Epithelial cell of prostate (primary cell): Measurements from ENCODE around the gene DUSP3.
A peak's percentile ranks its signal among the peaks of the same experiment; 100 is the strongest.

ENCODE experiments used
- DNase-seq: peaks from one replicate; pipeline ENCODE4 v3.0.0-alpha.2; 2011; ENCODE audit warnings: low read depth, low spot score
- H3K27ac ChIP-seq: fragments of 450-650 bp; 2 replicates; pipeline ENCODE4 v1.5.1; 2017; ENCODE audit warnings: mild to moderate bottlenecking

The DUSP3 gene

GRCh38 chr17:43740541-43740940, 38.2 kb downstream of the DUSP3 start:
- DNase-seq, result no peak
- H3K27ac ChIP-seq, result no peak overlapping the region

DNA sequence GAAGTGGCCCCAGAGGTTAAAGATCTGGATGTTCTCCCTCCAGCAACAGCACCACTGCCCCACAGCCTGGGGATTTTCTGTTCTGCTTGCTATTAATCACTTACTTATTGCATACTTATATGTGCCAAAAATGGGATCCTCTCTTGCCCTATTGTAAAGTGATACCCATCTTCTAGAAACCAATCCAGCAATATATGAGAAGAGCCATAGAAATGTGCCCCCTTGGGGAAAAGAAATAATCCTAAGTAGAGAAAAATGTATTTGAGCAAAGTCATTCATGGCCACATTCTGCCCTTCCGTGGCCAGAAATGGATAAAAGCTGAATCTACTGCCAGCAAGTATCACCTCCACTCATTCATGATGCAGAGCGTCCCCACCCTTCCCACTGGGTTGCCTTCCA, 41.1 kb downstream of the DUSP3 start:
- no peak for DNase-seq
- H3K27ac ChIP-seq, result no peak overlapping the region

- H3K27ac ChIP-seq, result no peak overlapping the region
- no peak for DNase-seq
Measured at GRCh38 chr17:43736389-43736788, 42.4 kb downstream of the DUSP3 start.

DNA sequence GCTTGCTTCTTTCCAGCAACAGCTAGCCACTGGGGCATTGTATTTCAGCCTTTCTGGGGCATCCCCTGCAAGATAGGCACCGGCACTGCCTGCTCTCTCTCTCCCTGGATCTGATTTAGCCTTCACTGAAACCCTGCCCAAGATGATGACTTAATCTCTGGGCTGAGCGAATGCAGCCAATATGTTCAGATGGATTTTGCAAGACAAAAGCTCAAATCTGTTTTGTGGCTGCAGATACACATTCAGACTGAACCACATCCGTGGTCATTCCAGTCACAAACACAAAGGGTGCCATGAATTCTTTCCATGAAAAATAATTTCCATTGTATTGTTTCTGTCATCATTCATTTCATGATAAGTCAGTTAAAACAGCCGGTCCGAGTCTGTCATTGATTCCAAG, 44.4 kb downstream of the DUSP3 start:
- DNase-seq, result no peak
- H3K27ac ChIP-seq, result no peak overlapping the region

DNA sequence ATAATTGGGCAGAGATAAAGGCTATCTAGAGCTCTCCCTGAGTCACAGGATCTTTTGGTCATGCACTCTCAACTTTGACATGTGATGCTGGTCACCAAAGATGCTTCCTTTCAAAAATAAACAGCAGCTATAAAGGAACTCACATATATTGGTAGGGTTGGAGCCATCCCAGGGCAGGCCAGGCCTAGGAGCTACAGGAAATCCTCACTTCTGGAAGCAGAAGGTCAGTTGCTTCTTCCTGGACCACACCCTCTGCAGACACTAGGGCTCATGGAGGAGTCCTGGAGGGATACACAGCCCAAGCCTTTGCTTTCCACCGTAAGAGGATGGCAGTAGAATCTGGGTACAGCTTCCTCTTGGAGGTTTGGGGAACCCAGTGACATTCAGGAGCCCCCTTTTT, 44.8 kb downstream of the DUSP3 start:
- no peak overlapping the region for H3K27ac ChIP-seq
- DNase-seq, result no peak

DNA sequence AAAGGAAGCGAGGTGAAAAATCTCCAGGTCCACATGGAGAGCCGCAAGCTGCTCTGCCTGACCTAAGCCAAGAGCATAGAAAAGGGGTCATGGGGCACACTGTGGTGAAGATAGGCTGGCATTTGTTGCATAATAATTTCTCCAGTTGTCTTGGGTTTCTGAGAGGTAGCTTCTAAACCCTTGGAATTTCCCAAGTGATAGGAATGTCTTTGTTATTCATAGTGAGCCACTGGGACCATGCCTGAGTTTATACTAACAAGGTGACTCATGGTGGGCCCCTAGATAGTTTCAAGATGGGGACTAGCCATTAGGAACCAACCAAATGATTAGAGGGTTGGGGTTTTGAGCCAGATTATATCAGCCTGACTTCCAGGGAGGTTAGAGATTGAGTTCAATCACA, 45.8 kb downstream of the DUSP3 start:
- H3K27ac ChIP-seq, result no peak overlapping the region
- no peak for DNase-seq

DNA sequence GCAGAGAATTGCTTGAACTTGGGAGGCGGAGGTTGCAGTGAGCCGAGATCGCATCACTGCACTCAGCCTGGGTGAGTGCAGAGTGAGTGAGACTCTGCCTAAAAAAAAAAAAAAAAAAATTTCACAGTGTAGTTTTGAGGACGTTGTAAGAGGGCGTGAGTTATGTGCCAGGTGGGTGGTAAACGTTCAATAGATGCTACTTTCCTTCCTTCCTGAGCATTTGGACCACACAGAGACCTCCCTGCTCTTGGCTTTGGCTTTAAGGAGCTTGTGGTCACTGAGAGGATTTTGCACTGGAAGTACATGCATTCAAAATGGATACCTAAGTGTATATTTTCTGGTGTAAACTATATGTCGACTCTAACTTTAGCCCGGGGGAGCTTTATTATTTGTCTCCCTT, 50.7 kb downstream of the DUSP3 start:
- no peak for DNase-seq
- H3K27ac ChIP-seq, result no peak overlapping the region

GRCh38 chr17:43723697-43724359, 54.9 kb downstream of the DUSP3 start:
- no peak for DNase-seq

DNA sequence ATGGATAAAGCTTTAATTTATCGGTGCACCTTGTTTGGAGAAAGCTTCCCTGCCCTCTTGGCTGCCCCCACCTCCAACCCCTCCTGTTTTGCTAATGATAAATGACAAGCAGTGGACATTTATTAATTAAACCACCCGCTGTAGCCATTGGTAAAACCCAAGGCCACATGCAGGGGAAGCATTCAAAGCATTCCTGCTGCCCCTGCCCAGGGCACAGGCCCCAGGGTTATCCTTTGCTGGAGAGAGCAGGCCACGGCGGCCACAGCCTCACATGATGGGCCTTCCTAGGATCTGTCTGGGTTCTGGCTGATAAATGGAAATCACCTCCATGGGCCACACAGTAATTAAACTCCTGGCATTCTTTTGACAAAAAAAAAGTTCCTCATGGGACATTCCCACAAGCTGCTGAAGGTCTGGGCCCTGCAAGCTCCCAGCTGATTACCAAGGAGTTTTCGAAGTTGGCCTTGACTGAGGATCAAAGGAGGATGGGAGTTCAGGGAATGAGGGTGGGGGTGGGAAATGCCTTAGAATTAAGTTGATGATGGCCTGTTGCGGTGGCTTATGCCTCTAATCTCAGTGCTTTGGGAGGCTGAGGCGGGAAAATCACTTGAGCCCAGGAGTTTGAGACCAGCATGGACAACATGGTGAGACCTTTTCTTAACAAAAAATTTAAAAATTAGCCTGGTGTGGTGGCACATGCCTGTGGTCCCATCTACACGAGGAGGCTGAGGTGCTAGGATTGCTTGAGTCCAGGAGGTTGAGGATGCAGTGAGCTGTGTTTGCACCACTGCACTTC, 55.7 kb downstream of the DUSP3 start:
- no peak overlapping the region for H3K27ac ChIP-seq
- DNase-seq, result no peak

More at GRCh38 chr17:43723697-43724359, 54.9 kb downstream of the DUSP3 start:
- H3K27ac ChIP-seq, result no peak overlapping the region

GRCh38 chr17:43722269-43722619, 56.5 kb downstream of the DUSP3 start:
- H3K27ac ChIP-seq, result no peak overlapping the region
- no peak for DNase-seq

DNA sequence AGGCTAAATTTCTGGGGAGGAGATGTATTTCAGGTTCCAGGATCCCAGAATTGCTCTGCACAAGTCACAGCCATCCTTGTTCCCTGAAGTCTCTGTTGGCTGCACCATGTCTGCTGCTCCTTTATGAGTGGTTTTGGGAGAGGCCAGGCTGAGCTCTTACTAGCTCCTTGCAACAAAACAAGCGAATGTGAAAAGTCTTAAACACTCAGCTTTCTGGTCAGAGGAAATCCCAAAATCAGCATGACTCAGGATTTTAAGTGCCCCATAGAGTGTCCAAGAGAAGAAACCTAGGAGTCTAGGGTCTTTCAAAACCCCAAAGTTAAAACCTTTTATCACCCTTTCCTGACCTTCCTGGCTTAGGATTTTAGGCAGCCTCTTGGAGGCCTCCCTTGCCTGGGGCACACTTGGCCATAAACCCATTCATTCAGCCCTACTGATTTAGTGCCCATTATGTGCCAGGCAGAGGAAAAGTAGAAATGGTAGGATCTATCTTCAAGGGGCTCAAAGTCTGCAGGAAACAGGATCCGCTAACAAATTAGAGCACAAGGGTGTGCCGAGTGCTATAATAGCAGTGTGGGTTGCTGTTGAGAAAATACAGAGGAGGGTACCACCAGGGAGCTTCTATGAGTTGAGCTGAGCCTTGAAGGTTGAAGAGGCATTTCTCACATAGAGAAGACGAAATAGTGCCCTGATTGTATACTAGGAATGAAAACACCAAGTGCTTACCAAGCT, 57.1 kb downstream of the DUSP3 start:
- H3K27ac ChIP-seq, result no peak overlapping the region
- no peak for DNase-seq

- no peak for DNase-seq
Measured at GRCh38 chr17:43720311-43721060, 58.3 kb downstream of the DUSP3 start.

DNA sequence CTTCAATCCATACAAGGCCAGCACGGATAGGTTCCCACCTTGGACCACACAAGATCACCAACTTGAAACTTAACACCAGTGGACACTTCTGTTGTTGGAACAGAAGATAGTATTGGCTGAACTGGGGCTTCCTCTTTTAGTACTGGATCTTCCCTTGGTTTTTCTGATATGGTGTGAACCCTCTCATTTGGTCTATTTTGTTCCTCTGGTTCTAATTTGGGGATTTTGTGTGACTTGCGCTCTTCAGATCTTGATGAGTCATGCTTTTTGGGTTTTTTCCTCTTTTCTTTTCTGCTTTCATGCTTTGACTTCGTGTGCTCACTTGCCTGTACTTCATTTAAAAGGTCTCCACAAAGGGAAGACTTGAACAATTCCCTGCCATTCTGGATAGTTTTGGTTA, 59.2 kb downstream of the DUSP3 start:
- H3K27ac ChIP-seq, result no peak overlapping the region

More at GRCh38 chr17:43720311-43721060, 58.3 kb downstream of the DUSP3 start:
- peak overlapping the region; percentile 43 for H3K27ac ChIP-seq

GRCh38 chr17:43718544-43718943, 60.2 kb downstream of the DUSP3 start:
- DNase-seq, result no peak
- H3K27ac ChIP-seq, result no peak overlapping the region

More for the DNA sequence above, 59.2 kb downstream of the DUSP3 start:
- no peak for DNase-seq

DNA sequence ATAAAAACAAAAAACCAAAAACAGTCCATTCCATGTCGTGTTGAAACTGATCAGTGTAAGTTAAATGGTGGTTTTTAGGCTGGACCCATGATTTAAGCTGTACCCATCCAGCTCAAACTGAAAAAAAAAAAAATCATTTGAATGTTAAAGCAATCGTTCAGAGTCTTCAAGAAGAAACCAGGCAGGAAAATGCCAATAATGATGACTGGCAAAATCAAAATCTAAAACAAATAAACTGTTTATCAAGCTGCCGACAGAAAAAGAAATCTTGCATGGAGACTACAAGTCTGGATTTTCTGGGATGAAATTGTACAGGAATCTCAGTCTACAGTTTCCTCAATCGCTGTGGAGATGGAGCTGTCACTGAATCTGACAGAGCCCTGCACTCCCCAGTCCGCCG, 60.9 kb downstream of the DUSP3 start:
- DNase-seq, result no peak
- H3K27ac ChIP-seq, result no peak overlapping the region
